SK-N-SH (cell line): Measurements from ENCODE around the gene DENND6B. TPM values are rescaled to one million over a fixed set of nuclear protein-coding genes. Genes with fewer than 3 reads are reported as not detected.

Source experiments
- CTCF ChIA-PET: fragments of 300-600, 350-600 bp; formaldehyde crosslinking; extraction: SDS; loops from one replicate; lab custom pipeline; 2021; lab: Yijun Ruan, JAX
- POLR2A ChIA-PET: fragments of 350-600 bp; sonication (Branson Sonifier 250); formaldehyde crosslinking; extraction: SDS; loops from one replicate; lab custom pipeline; 2020; ENCODE audit warnings: antibody characterized with exemption, inconsistent platforms; lab: Yijun Ruan, JAX
- DNase-seq: peaks from one replicate; pipeline ENCODE4 v3.0.0; 2012
- H2AFZ ChIP-seq: fragments of 200-600 bp; sonication (generic); 2 replicates; pipeline ENCODE4 v1.8.1; 2016; ENCODE audit warnings: antibody characterized with exemption, mild to moderate bottlenecking, low read depth
- H3F3A ChIP-seq: fragments of 200-600 bp; sonication (generic); replicated peaks from 2 replicates; pipeline ENCODE3; 2016; ENCODE audit warnings: antibody characterized with exemption, mild to moderate bottlenecking; ENCODE audit not compliant: insufficient read depth
- H3K27ac ChIP-seq, 2 experiments: fragments of 200-500 bp in 1 of 2; fragments of 200-600 bp in 1 of 2; sonication (Bioruptor generic) in 1 of 2; sonication (generic), shearing (Covaris generic) in 1 of 2; 2 replicates each; pipeline versions ENCODE4 v1.5.1 to v1.6.1; 2014 to 2016; ENCODE audit warnings: low read depth in 2 of 2, inconsistent platforms in 1 of 2, low read length in 1 of 2, mild to moderate bottlenecking in 1 of 2, mixed read lengths in 1 of 2
- H3K27me3 ChIP-seq: fragments of 200-600 bp; sonication (generic), shearing (Covaris generic); 2 replicates; pipeline ENCODE4 v1.6.1; 2016; ENCODE audit warnings: mixed run types; ENCODE audit not compliant: insufficient read depth
- H3K36me3 ChIP-seq, 2 experiments: fragments of 200-500 bp in 1 of 2; fragments of 200-600 bp in 1 of 2; sonication (Bioruptor generic) in 1 of 2; sonication (generic) in 1 of 2; replicated peaks in 1 of 2; 2 replicates each; pipeline versions ENCODE3 to v1.5.1; 2014 to 2016; ENCODE audit warnings: low read length in 1 of 2, mild to moderate bottlenecking in 1 of 2; ENCODE audit not compliant: insufficient read depth in 2 of 2, control insufficient read depth in 1 of 2
- H3K4me1 ChIP-seq, 2 experiments: fragments of 200-500 bp in 1 of 2; fragments of 200-600 bp in 1 of 2; sonication (Bioruptor generic) in 1 of 2; sonication (generic), shearing (Covaris generic) in 1 of 2; 2 replicates each; pipeline versions ENCODE4 v1.5.1 to v1.6.1; 2014 to 2016; ENCODE audit warnings: low read depth in 1 of 2, low read length in 1 of 2, mixed run types in 1 of 2; ENCODE audit not compliant: insufficient read depth in 2 of 2, control insufficient read depth in 1 of 2
- H3K4me2 ChIP-seq: fragments of 200-600 bp; sonication (generic), shearing (Covaris generic); 2 replicates; pipeline ENCODE4 v1.6.1; 2017; ENCODE audit warnings: mixed run types
- H3K4me3 ChIP-seq, 2 experiments: fragments of 200-500 bp in 1 of 2; fragments of 200-600 bp in 1 of 2; sonication (Bioruptor generic) in 1 of 2; sonication (generic), shearing (Covaris generic) in 1 of 2; 2 replicates each; pipeline versions ENCODE4 v1.5.1 to v1.8.1; 2014 to 2016; ENCODE audit warnings: low read depth in 2 of 2, inconsistent platforms in 1 of 2, low read length in 1 of 2, mild to moderate bottlenecking in 1 of 2, mixed read lengths in 1 of 2, moderate library complexity in 1 of 2
- H3K79me2 ChIP-seq: fragments of 200-600 bp; sonication (generic); 2 replicates; pipeline ENCODE4 v1.8.1; 2017; ENCODE audit warnings: mild to moderate bottlenecking; ENCODE audit not compliant: insufficient read depth
- H3K9ac ChIP-seq: fragments of 200-600 bp; sonication (generic); 2 replicates; pipeline ENCODE4 v1.6.1; 2017; ENCODE audit warnings: mixed run types
- H3K9me2 ChIP-seq: fragments of 200-600 bp; sonication (generic); 2 replicates; pipeline ENCODE4 v1.6.1; 2017; ENCODE audit warnings: mixed run types
- H3K9me3 ChIP-seq: fragments of 200-600 bp; sonication (generic); 2 replicates; pipeline ENCODE4 v1.6.1; 2017; ENCODE audit warnings: mixed run types, mild to moderate bottlenecking, moderate library complexity
- H4K20me1 ChIP-seq: fragments of 200-600 bp; sonication (generic); 2 replicates; pipeline ENCODE4 v1.6.1; 2017; ENCODE audit warnings: mild to moderate bottlenecking, mixed run types; ENCODE audit not compliant: insufficient read depth
- ELF1 ChIP-seq: IDR thresholded peaks from 2 replicates; pipeline ENCODE4 v1.4.0; 2012
- EP300 ChIP-seq, 2 experiments: IDR thresholded peaks; 2 replicates each; pipeline versions ENCODE4 v1.4.0 to v1.6.1; 2012; ENCODE audit warnings: borderline replicate concordance in 1 of 2, low read depth in 1 of 2, low read length in 1 of 2
- NFIC ChIP-seq: IDR thresholded peaks from 2 replicates; pipeline ENCODE4 v1.4.0; 2012; ENCODE audit warnings: borderline replicate concordance
- POLR2AphosphoS5 ChIP-seq: IDR thresholded peaks from 2 replicates; pipeline ENCODE4 v1.6.1; 2012; ENCODE audit warnings: low read depth, low read length
- RCOR1 ChIP-seq: fragments of 150-350 bp; IDR thresholded peaks from 2 replicates; pipeline ENCODE4 v1.6.1; 2017; ENCODE audit warnings: antibody characterized with exemption, low read length
- TAF1 ChIP-seq: IDR thresholded peaks from 2 replicates; pipeline ENCODE4 v1.6.1; 2012; ENCODE audit warnings: low read depth, mild to moderate bottlenecking, low read length, moderate library complexity, borderline replicate concordance
- TCF12 ChIP-seq: IDR thresholded peaks from 2 replicates; pipeline ENCODE4 v1.4.0; 2012
- TEAD4 ChIP-seq: IDR thresholded peaks from 2 replicates; pipeline ENCODE4 v1.4.0; 2012; ENCODE audit warnings: mild to moderate bottlenecking, borderline replicate concordance; ENCODE audit not compliant: insufficient read depth
- USF1 ChIP-seq: IDR thresholded peaks from 2 replicates; pipeline ENCODE4 v1.4.0; 2012; ENCODE audit warnings: low read depth, borderline replicate concordance
- YY1 ChIP-seq: IDR thresholded peaks from 2 replicates; pipeline ENCODE4 v1.4.0; 2012; ENCODE audit warnings: low read depth, mild to moderate bottlenecking
- WGBS: methylation state at CpG from one replicate; pipeline ENCODE4 v1.1.6; 2017; ENCODE audit warnings: low lambda C conversion rate; 5-methylcytosine and 5-hydroxymethylcytosine counted together
- polyA plus RNA-seq, 3 experiments: library from polyadenylated mRNA; depleted of rRNA; stranded (reverse); fragments of >200 nt; gene quantifications; 2 replicates each; pipeline ENCODE4 v1.2.3, GENCODE V29; 2012

The DENND6B gene
- polyA plus RNA-seq, 1 of the 3 experiments (the other 2 are of a cell fraction), result 5.6 TPM

DNA sequence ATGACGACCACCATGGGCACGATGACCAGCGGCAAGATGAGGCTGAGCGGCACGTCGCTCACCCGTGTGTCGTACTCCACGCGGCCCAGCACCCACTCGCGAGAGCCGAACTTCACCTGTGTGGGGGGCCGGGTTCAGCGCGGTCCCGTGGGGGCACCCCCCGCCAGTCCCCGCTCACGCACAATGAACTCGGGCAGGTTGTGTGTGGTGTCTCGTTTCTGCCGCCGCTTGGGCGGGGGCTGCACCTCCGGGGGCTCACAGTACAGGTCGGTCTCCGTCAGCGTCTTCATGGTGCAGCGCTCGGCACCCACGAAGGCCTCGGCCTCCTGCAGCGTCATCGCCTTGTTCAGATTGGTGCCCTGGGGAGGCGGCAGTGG, 45.4 kb downstream of the DENND6B start:
- H3K4me1 ChIP-seq, result peaks cover 0 to 9% of the 10 kb centered on the region in 2 experiments; a peak in 1 of 4 replicates
- WGBS, result 98% methylated on average over 17 of the region's 36 CpGs
- H3K27me3 ChIP-seq, result no peaks in the 10 kb centered on the region
- peaks cover 8% of the 10 kb centered on the region for H4K20me1 ChIP-seq
- H2AFZ ChIP-seq, result no peak overlapping the region
- no peak overlapping the region for H3K4me3 ChIP-seq
- no peak overlapping the region for H3K27ac ChIP-seq
- H3K9ac ChIP-seq, result no peak overlapping the region
- H3K9me3 ChIP-seq, result no peaks in the 10 kb centered on the region
- H3K36me3 ChIP-seq, result peaks cover 22 to 73% of the 10 kb centered on the region in 2 experiments
- peaks cover 3% of the 10 kb centered on the region for H3F3A ChIP-seq
- H3K9me2 ChIP-seq, result no peaks in the 10 kb centered on the region
- H3K4me2 ChIP-seq, result no peak overlapping the region
- DNase-seq, result no peak
- H3K79me2 ChIP-seq, result peaks cover 5% of the 10 kb centered on the region; the same call in 1 of the 2 replicates
- ChIA-PET POLR2A (no interaction called here), CTCF (interaction anchor here (1.2 to 1.8 kb wide), 2 partner anchors 8 to 45 kb away, joined by 4 read pairs; no protein-coding TSS in a partner anchor)
- TF ChIP-seq USF1, result no peak
- TF ChIP-seq YY1, result no peak
- no peak for TF ChIP-seq EP300 (IDR thresholded peaks at IDR 0.05; ENCODE audit: borderline replicate concordance in 1 of 2, low read depth in 1 of 2, low read length in 1 of 2)

DNA sequence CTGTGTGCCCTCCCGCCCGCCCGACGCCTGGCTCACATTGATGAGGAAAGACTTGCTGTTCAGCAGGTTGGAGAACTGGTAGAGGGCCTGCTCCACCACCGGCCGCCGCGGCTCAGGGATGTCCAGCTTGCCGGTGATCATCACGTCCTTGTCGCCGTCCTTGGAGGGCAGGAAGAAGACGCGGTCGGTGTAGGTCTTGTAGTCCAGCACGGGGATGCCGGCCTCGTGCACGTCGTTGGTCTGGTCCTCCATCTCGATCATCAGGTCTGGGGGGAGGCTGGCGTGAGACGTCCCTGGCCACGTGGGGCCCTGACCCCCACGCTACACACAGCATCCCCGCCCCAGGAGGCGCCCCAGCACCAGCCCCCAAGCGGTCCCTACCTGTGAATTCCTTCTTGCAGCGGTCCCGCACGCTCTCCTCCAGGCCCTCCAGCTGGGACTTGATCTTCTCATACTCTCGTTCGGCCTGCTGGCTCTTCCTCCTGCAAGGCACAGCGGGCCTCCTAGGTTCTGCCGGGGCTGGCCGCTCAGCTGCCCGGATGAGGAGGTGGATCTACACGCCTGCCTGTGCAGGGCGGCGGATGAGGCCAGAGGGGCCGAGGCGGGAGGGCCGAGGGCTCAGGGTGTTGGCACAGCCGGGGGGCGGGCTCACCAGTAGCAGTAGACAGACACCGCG, 46.0 kb downstream of the DENND6B start:
- H3K27ac ChIP-seq, result no peak overlapping the region
- ChIA-PET POLR2A (no interaction called here), CTCF (interaction anchor here (1.2 to 2.1 kb wide), 4 partner anchors 8 to 62 kb away, joined by 4 to 6 read pairs (median 5); partner anchors contain the start of gene DENND6B)
- 97% methylated on average over 30 of the region's 47 CpGs for WGBS
- no peak for DNase-seq
- H3K27me3 ChIP-seq, result no peaks in the 10 kb centered on the region
- peaks cover 5% of the 10 kb centered on the region for H4K20me1 ChIP-seq
- peaks cover 0 to 9% of the 10 kb centered on the region in 2 experiments; a peak in 1 of 4 replicates for H3K4me1 ChIP-seq
- H3K4me3 ChIP-seq, result no peak overlapping the region
- H3K36me3 ChIP-seq, result peaks cover 24 to 73% of the 10 kb centered on the region in 2 experiments
- H3K9me2 ChIP-seq, result no peaks in the 10 kb centered on the region
- no peak for TF ChIP-seq RCOR1
- TF ChIP-seq TEAD4, result no peak
- no peak for TF ChIP-seq NFIC
- no peak for TF ChIP-seq TCF12
- TF ChIP-seq POLR2AphosphoS5, result no peak
- TF ChIP-seq ELF1, result no peak
- no peak for TF ChIP-seq TAF1
- peaks cover 7% of the 10 kb centered on the region for H3F3A ChIP-seq
- no peak overlapping the region for H3K4me2 ChIP-seq
- H3K9me3 ChIP-seq, result no peaks in the 10 kb centered on the region
- peaks cover 5% of the 10 kb centered on the region; the same call in 1 of the 2 replicates for H3K79me2 ChIP-seq
- no peak overlapping the region for H2AFZ ChIP-seq
- H3K9ac ChIP-seq, result no peak overlapping the region
